ENCODE results near the gene GLRA1. TPM values are rescaled to one million over a fixed set of nuclear protein-coding genes. Genes with fewer than 3 reads are reported as not detected.
"Not testable (repeated sequence)": the region's sequence is repeated elsewhere in the genome, so short reads cannot be mapped to it uniquely, and the experiment has no call there.

GLRA1 gene
- total RNA-seq, 1 donor from 2014 or later = not detected

DNA sequence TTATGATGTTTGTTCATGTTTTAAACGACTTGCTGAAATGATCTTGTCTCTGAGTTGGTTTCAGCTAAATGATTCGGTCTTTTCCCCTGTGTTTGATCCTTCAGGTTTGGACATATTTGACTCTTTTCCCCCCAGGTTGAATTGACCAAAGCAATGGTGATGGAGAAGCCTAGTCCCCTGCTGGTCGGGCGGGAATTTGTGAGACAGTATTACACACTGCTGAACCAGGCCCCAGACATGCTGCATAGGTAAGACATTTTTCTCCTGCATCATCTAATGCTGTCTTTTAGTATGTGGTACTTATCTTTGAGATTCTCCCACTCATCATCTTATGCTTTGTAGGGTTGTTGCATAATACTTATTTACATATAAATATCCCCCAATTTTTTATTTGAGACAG lies 138.2 kb downstream of the GLRA1 start:
- TF ChIP-seq, protein P1, sequence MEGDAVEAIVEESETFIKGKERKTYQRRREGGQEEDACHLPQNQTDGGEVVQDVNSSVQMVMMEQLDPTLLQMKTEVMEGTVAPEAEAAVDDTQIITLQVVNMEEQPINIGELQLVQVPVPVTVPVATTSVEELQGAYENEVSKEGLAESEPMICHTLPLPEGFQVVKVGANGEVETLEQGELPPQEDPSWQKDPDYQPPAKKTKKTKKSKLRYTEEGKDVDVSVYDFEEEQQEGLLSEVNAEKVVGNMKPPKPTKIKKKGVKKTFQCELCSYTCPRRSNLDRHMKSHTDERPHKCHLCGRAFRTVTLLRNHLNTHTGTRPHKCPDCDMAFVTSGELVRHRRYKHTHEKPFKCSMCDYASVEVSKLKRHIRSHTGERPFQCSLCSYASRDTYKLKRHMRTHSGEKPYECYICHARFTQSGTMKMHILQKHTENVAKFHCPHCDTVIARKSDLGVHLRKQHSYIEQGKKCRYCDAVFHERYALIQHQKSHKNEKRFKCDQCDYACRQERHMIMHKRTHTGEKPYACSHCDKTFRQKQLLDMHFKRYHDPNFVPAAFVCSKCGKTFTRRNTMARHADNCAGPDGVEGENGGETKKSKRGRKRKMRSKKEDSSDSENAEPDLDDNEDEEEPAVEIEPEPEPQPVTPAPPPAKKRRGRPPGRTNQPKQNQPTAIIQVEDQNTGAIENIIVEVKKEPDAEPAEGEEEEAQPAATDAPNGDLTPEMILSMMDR (IDR thresholded peaks at IDR 0.05; ENCODE audit: unreplicated experiment) = no peak
- Mint-ChIP-seq H3K36me3 (ENCODE audit: low read depth, unreplicated experiment) (peaks cover 12% of the 10 kb centered on the region), H3K27ac (ENCODE audit: unreplicated experiment) (no peak overlapping the region), H3K4me1 (ENCODE audit: unreplicated experiment) (peaks cover 2% of the 10 kb centered on the region), H3K27me3 (ENCODE audit: unreplicated experiment) (no peaks in the 10 kb centered on the region), H3K9me3 (ENCODE audit: unreplicated experiment) (no peaks in the 10 kb centered on the region), H3K4me3 (ENCODE audit: unreplicated experiment) (peak overlapping the region; percentile 24)
- no peak for DNase-seq (ENCODE audit: low spot score)

DNA sequence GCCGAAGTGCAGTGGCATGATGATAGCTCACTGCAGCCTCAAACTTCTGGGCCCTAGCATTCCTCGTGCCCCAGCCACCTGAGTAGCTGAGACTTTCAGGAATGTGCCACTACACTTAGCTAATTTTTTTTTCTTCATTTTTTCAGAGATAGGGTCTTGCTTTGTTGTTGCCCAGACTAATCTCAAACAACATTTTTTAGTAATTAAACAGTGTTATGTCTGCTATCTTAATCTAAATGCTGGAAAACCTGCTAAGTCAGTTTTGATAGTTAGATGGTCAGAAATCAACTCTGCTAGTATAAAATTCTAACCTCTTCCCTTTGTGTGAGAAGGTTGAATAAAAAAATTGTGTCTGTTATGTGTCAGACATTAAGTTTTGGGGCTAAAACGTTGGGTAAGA lies 140.5 kb downstream of the GLRA1 start:
- H3K36me3 Mint-ChIP-seq (ENCODE audit: low read depth, unreplicated experiment) = peaks cover 9% of the 10 kb centered on the region
- no peak overlapping the region for H3K4me3 Mint-ChIP-seq (ENCODE audit: unreplicated experiment)
- no peak overlapping the region for H3K27ac Mint-ChIP-seq (ENCODE audit: unreplicated experiment)
- DNase-seq (ENCODE audit: low spot score) = no peak
- H3K4me1 Mint-ChIP-seq (ENCODE audit: unreplicated experiment) = peaks cover 11% of the 10 kb centered on the region
- H3K27me3 Mint-ChIP-seq (ENCODE audit: unreplicated experiment) = no peaks in the 10 kb centered on the region
- TF ChIP-seq, protein P1 (IDR thresholded peaks at IDR 0.05; ENCODE audit: unreplicated experiment) = no peak
- no peaks in the 10 kb centered on the region for H3K9me3 Mint-ChIP-seq (ENCODE audit: unreplicated experiment)

DNA sequence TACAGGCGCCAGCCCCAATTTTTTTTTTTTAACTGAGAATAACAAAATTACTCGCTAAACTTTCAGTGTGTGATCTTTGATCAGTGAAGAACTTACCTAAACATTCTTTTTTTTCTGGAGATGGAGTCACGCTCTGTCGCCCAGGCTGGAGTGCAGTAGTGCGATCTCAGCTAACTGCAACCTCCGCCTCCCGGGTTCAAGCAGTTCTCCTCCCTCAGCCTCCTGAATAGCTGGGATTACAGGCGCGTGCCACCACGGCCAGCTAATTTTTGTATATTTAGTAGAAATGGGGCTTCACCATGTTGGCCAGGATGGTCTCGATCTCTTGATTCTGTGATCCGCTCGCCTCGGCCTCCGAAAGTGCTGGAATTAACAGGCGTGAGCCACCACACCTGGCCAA lies 141.0 kb downstream of the GLRA1 start:
- not testable (repeated sequence) for H3K27ac Mint-ChIP-seq (ENCODE audit: unreplicated experiment); H3K36me3 Mint-ChIP-seq (ENCODE audit: low read depth, unreplicated experiment); H3K27me3 Mint-ChIP-seq (ENCODE audit: unreplicated experiment); H3K4me3 Mint-ChIP-seq (ENCODE audit: unreplicated experiment); DNase-seq (ENCODE audit: low spot score); H3K9me3 Mint-ChIP-seq (ENCODE audit: unreplicated experiment)
- peaks cover 13% of the 10 kb centered on the region for H3K4me1 Mint-ChIP-seq (ENCODE audit: unreplicated experiment)

DNA sequence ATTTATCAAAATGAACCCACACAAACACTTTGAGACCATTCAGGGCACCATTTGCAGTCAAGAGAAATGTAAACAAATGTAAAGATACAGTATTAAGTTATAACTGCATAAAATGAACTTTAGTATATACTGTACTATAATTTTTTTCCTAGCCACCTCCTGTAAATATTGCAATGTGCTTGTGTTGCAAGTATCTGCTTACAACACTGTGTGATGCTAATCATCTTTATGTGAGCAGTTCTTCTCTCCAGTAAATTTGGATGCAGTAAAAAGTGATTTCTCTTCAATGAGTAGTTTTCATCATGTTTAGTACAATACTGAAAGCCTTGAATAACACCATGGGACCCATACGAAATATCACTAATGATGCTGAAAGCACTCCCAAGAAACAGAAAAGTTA lies 143.4 kb downstream of the GLRA1 start:
- no peaks in the 10 kb centered on the region for H3K27me3 Mint-ChIP-seq (ENCODE audit: unreplicated experiment)
- peaks cover 23% of the 10 kb centered on the region for H3K4me1 Mint-ChIP-seq (ENCODE audit: unreplicated experiment)
- peaks cover 7% of the 10 kb centered on the region for H3K36me3 Mint-ChIP-seq (ENCODE audit: low read depth, unreplicated experiment)
- H3K9me3 Mint-ChIP-seq (ENCODE audit: unreplicated experiment) = no peaks in the 10 kb centered on the region
- no peak for DNase-seq (ENCODE audit: low spot score)
- H3K27ac Mint-ChIP-seq (ENCODE audit: unreplicated experiment) = no peak overlapping the region
- H3K4me3 Mint-ChIP-seq (ENCODE audit: unreplicated experiment) = no peak overlapping the region
- TF ChIP-seq, protein P1 (IDR thresholded peaks at IDR 0.05; ENCODE audit: unreplicated experiment) = no peak

DNA sequence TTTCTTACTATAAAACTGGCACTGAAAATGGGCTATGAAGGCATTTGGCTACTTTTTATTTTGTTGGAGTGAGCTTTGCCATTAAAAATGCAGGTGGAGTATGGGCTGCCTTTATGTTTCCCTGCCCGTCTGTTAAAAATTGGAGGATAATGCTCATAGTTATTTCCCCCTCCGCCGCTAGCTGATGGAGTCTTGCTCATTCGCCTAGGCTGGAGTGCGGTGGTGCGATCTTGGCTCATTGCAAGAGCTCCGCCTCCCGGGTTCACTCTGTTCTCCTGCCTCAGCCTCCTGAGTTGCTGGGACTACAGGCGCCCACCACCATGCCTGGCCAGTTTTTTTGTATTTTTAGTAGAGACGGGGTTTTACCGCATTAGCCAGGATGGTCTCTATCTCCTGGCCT lies 144.3 kb downstream of the GLRA1 start:
- Mint-ChIP-seq H3K4me3 (ENCODE audit: unreplicated experiment) (no peak overlapping the region), H3K27ac (ENCODE audit: unreplicated experiment) (no peak overlapping the region), H3K9me3 (ENCODE audit: unreplicated experiment) (no peaks in the 10 kb centered on the region), H3K36me3 (ENCODE audit: low read depth, unreplicated experiment) (peaks cover 7% of the 10 kb centered on the region), H3K4me1 (ENCODE audit: unreplicated experiment) (peaks cover 29% of the 10 kb centered on the region), H3K27me3 (ENCODE audit: unreplicated experiment) (no peaks in the 10 kb centered on the region)
- no peak for DNase-seq (ENCODE audit: low spot score)
- TF ChIP-seq, protein P1 (IDR thresholded peaks at IDR 0.05; ENCODE audit: unreplicated experiment) = no peak

All from endothelial cell (in vitro differentiated cells).